ENCODE measurements around the gene OR1F1. TPM values are rescaled to one million over a fixed set of nuclear protein-coding genes. Genes with fewer than 3 reads are reported as not detected.

Gene OR1F1
- total and polyA plus RNA-seq, 9 of the 15 experiments (the other 6 are each of a cell fraction or from before 2014, with no cell fraction given): 0.15 to 0.61 (median 0.35) TPM; not detected in 3

GRCh38 chr16:3234857-3235561 lies 47.0 kb downstream of the OR1F1 start, which contains the start of gene ZNF200 (continued):
- no peak for TF ChIP-seq SP2 (IDR thresholded peaks at IDR 0.05; ENCODE audit: extremely low read depth, low read depth, low read length, poor library complexity, severe bottlenecking)
- TF ChIP-seq KLF10 (CRISPR knock-in tag; IDR thresholded peaks at IDR 0.05): no peak
- TF ChIP-seq GTF3C2 (IDR thresholded peaks at IDR 0.05; ENCODE audit: borderline replicate concordance, extremely low read depth, insufficient read length): no peak
- no peak for TF ChIP-seq MCM5 (IDR thresholded peaks at IDR 0.05; ENCODE audit: low read depth)
- no peak for TF ChIP-seq CAMTA2 (CRISPR knock-in tag; conservative IDR thresholded peaks at IDR 0.05)
- TF ChIP-seq FOXO4 (CRISPR knock-in tag; IDR thresholded peaks at IDR 0.05): 0 out of 2 replicates have a peak, but pooled peaks have one; percentile 27
- no peak for TF ChIP-seq ZNF507 (tag; conservative IDR thresholded peaks at IDR 0.05)
- no peak for TF ChIP-seq TEAD4 (IDR thresholded peaks at IDR 0.05; ENCODE audit: low read length)
- no peak for TF ChIP-seq TEAD4 (CRISPR knock-in tag; IDR thresholded peaks at IDR 0.05; ENCODE audit: borderline replicate concordance)
- TF ChIP-seq ZNF583 (CRISPR knock-in tag; IDR thresholded peaks at IDR 0.05): no peak
- peak; percentile 89 for TF ChIP-seq NKRF (IDR thresholded peaks at IDR 0.05; ENCODE audit: borderline replicate concordance)
- no peak for TF ChIP-seq NFXL1 (CRISPR knock-in tag; IDR thresholded peaks at IDR 0.05)
- no peak for TF ChIP-seq SAFB (IDR thresholded peaks at IDR 0.05; ENCODE audit: borderline replicate concordance, low read depth, low read length)
- no peak for TF ChIP-seq NFRKB (IDR thresholded peaks at IDR 0.05; ENCODE audit: low read depth)
- no peak for TF ChIP-seq ZBTB5 (IDR thresholded peaks at IDR 0.05)
- TF ChIP-seq MBD2 (IDR thresholded peaks at IDR 0.05; ENCODE audit: borderline replicate concordance, low read depth): peak; percentile 51; the same call in 1 of the 2 replicates
- TF ChIP-seq ZBTB1 (CRISPR knock-in tag; IDR thresholded peaks at IDR 0.05; ENCODE audit: borderline replicate concordance, low read depth): no peak
- TF ChIP-seq YBX1 (IDR thresholded peaks at IDR 0.05): no peak
- TF ChIP-seq MLLT1 (IDR thresholded peaks at IDR 0.05): no peak
